Adrenal gland (tissue), 12 donors: ENCODE results near the gene TACC2. TPM values are rescaled to one million over a fixed set of nuclear protein-coding genes. Genes with fewer than 3 reads are reported as not detected.

Experiments
- DNase-seq, 7 donors: peaks; one replicate each; pipeline ENCODE4 v3.0.0-alpha.2; 2019 to 2020
- H3K27ac ChIP-seq, 5 donors: fragments of 200-600 bp; sonication (generic) in 4 of 5; 1 replicate in 3 of 5; 2 replicates in 2 of 5; pipeline versions ENCODE4 v1.5.1 to v1.8.0; 2016 to 2020; ENCODE audit warnings: mild to moderate bottlenecking in 1 of 5
- H3K27me3 ChIP-seq: fragments of 200-600 bp; 2 replicates; pipeline ENCODE4 v1.8.0; 2021
- H3K36me3 ChIP-seq, 2 donors: fragments of 200-600 bp; replicated peaks in 1 of 2; 1 replicate in 1 of 2; 2 replicates in 1 of 2; pipeline versions ENCODE4 v1.5.1 to v1.8.0; 2018 to 2022
- H3K4me1 ChIP-seq, 2 donors: fragments of 200-600 bp; replicated peaks in 1 of 2; 1 replicate in 1 of 2; 2 replicates in 1 of 2; pipeline versions ENCODE4 v1.5.1 to v1.8.0; 2018 to 2021
- H3K4me3 ChIP-seq, 4 donors: fragments of 200-600 bp; sonication (generic) in 3 of 4; one replicate each; pipeline ENCODE4 v1.5.1; 2016 to 2018
- H3K9me3 ChIP-seq, 3 donors: fragments of 200-600 bp; sonication (generic) in 1 of 3; replicated peaks in 1 of 3; 1 replicate in 2 of 3; 2 replicates in 1 of 3; pipeline versions ENCODE4 v1.5.1 to v1.8.0; 2016 to 2021
- POLR2A ChIP-seq, 2 donors: fragments of 450-650 bp; IDR thresholded peaks; one replicate each; pipeline ENCODE4 v1.6.1; 2017; ENCODE audit warnings: antibody characterized with exemption in 2 of 2, mild to moderate bottlenecking in 2 of 2, moderate library complexity in 1 of 2
- WGBS, 4 donors: extraction: QIAGEN DNeasy Blood & Tissue Kit in 2 of 4; methylation state at CpG; one replicate each; pipeline versions ENCODE4 v1.1.5 to v1.1.7; 2013 to 2017; 5-methylcytosine and 5-hydroxymethylcytosine counted together
- intact Hi-C, 2 donors: fragments of 100-400 bp; cut with DNase I; formaldehyde crosslinking; loops; one replicate each; pipeline versions ENCODE4 v1.14.1 to v1.15.0; 2022 to 2023
- polyA plus RNA-seq, 3 donors: library from polyadenylated mRNA; stranded (reverse); fragments of 200-250 nt in 2 of 3; fragments of 350-450 nt in 1 of 3; fragmentation: Illumina TruSeq in 1 of 3; extraction: RNeasy Lipid Tissue Mini Kit (QIAGEN cat#74804) in 1 of 3; gene quantifications; one replicate each; pipeline ENCODE4 v1.2.3, GENCODE V29; 2013 to 2014
- total RNA-seq, 9 donors: library from RNA; depleted of rRNA in 4 of 9; stranded (reverse); fragments of >200 nt in 4 of 9; fragments of 120-200 nt in 1 of 9; fragmentation: NEBNext Ultra II Directional in 1 of 9; extraction: Animal tissue kit (Norgen Biotek cat#: 25700) in 1 of 9; gene quantifications; one replicate each; pipeline versions ENCODE4 v1.1.0 to v1.2.4, GENCODE V29; 2013 to 2023
- TF ChIP-seq, protein P1 (sequence below), 6 experiments: fragments of 450-650 bp in 4 of 6; fragments of 200-600 bp in 2 of 6; sonication (generic) in 1 of 6; IDR thresholded peaks; 1 replicate in 5 of 6; 2 replicates in 1 of 6; pipeline versions ENCODE4 v1.5.1 to v1.8.0; 2016 to 2021; ENCODE audit warnings: antibody characterized with exemption in 6 of 6, mild to moderate bottlenecking in 2 of 6, moderate library complexity in 1 of 6
- donor health status: healthy with polysubstance abuse.
- donor health status: Bipolar disorder and iron deficiency.
- donor health status: DM: yes; HTN: yes; CAD: no.
- donor health status: DM: no; HTN: no; CAD: no.
- donor health status: DM: no; HTN: no; CAD: no.
- donor health status: DM: yes; HTN: yes; CAD: no.

Gene TACC2
- total and polyA plus RNA-seq, 12 donors: 11.3 to 45.7 (median 26.3) TPM

GRCh38 chr10:122251459-122252255, 262.7 kb downstream of the TACC2 start:
- no peaks in the 10 kb centered on the region for H3K9me3 ChIP-seq
- intact Hi-C loops: no loop called here
- H3K4me1 ChIP-seq: peaks cover 0 to 9% of the 10 kb centered on the region in 2 donors
- no peaks in the 10 kb centered on the region for H3K27me3 ChIP-seq
- no peaks in the 10 kb centered on the region for H3K36me3 ChIP-seq
- WGBS, 4 donors: 86 to 93% (median 91%) methylated on average over 11 of the region's 11 CpGs
- H3K4me3 ChIP-seq: no peak overlapping the region
- DNase-seq: no peak
- no peak overlapping the region for H3K27ac ChIP-seq
- no peak for TF ChIP-seq POLR2A (IDR thresholded peaks at IDR 0.05)
- TF ChIP-seq, protein P1, sequence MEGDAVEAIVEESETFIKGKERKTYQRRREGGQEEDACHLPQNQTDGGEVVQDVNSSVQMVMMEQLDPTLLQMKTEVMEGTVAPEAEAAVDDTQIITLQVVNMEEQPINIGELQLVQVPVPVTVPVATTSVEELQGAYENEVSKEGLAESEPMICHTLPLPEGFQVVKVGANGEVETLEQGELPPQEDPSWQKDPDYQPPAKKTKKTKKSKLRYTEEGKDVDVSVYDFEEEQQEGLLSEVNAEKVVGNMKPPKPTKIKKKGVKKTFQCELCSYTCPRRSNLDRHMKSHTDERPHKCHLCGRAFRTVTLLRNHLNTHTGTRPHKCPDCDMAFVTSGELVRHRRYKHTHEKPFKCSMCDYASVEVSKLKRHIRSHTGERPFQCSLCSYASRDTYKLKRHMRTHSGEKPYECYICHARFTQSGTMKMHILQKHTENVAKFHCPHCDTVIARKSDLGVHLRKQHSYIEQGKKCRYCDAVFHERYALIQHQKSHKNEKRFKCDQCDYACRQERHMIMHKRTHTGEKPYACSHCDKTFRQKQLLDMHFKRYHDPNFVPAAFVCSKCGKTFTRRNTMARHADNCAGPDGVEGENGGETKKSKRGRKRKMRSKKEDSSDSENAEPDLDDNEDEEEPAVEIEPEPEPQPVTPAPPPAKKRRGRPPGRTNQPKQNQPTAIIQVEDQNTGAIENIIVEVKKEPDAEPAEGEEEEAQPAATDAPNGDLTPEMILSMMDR (IDR thresholded peaks at IDR 0.05): no peak

DNA sequence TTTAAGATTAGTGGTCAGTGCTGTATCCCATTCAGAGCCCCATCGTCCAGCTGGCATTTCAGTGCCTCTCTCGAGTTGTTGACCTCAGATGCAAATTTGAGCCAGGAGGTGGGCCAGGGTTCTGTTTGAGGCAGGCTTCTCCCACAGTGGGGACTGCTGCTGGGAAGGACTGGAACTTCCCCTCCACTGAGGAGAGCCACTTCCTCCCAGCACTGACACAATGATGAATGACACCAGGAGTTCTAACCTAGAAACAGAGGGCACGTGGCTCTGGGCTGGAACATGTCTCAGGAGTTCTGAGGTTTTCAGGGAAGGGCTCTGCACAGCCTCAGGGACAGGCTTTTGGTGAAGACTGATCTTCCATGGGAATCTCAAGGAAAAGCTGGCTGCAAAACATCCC, 263.8 kb downstream of the TACC2 start:
- intact Hi-C loops: no loop called here
- DNase-seq: peak in 1 of 7 donors; percentile 12
- Histone ChIP-seq H3K36me3 (no peaks in the 10 kb centered on the region), H3K4me1 (peaks cover 0 to 9% of the 10 kb centered on the region in 2 donors), H3K9me3 (no peaks in the 10 kb centered on the region), H3K27ac (no peak overlapping the region), H3K4me3 (no peak overlapping the region), H3K27me3 (no peaks in the 10 kb centered on the region)
- TF ChIP-seq, protein P1 (IDR thresholded peaks at IDR 0.05): no peak
- no peak for TF ChIP-seq POLR2A (IDR thresholded peaks at IDR 0.05)
- WGBS, 4 donors: 46 to 61% (median 59%) methylated on average over 3 of the region's 3 CpGs

DNA sequence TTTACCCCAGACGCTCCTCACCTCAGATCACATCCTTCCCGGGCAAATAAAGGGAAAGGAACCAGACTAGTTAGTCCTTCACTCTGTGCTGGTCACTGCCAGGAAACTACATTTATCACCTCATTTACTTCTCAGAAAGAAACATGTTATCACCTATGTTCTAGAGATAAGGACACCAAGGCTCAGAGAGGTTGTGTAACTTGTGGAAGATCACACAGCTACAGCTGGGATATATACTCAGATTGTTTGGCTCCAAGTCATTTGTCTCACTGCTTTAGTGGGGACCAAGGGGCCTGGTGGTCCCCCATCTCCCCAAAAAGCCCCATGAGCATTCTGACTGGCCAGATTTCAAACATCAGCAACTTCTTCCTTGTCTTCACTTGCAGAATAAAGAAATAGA, 264.6 kb downstream of the TACC2 start:
- TF ChIP-seq, protein P1 (IDR thresholded peaks at IDR 0.05): no peak
- no peak for TF ChIP-seq POLR2A (IDR thresholded peaks at IDR 0.05)
- WGBS, 4 donors: 90 to 100% (median 97%) methylated on average over 2 of the region's 2 CpGs
- H3K9me3 ChIP-seq: no peaks in the 10 kb centered on the region
- H3K36me3 ChIP-seq: no peaks in the 10 kb centered on the region
- no peak for DNase-seq
- intact Hi-C loops: no loop called here
- no peak overlapping the region for H3K4me3 ChIP-seq
- H3K27me3 ChIP-seq: no peaks in the 10 kb centered on the region
- H3K4me1 ChIP-seq: peaks cover 0 to 9% of the 10 kb centered on the region in 2 donors
- H3K27ac ChIP-seq: no peak overlapping the region

DNA sequence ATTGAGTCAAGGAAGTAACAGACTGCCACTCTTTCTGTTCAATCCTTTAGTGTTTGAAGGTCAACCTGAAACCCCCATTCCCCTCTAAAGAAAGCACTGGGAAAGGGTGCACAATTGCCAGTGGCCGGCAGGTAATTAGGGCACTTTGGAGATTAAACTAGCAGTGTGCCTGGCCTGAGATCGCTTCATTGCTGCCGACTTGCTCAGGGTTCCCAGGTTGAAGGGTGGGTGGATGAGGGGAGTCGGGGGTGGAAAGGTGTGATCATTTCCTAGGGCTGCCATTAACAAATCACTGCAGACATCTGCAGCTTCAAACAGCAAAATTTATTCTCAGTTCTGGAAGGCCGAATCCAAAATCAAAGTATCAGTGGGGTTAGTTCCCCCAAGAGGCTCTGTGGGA, 265.9 kb downstream of the TACC2 start:
- no peak for TF ChIP-seq POLR2A (IDR thresholded peaks at IDR 0.05)
- TF ChIP-seq, protein P1 (IDR thresholded peaks at IDR 0.05): no peak
- DNase-seq: no peak
- H3K36me3 ChIP-seq: no peaks in the 10 kb centered on the region
- H3K4me1 ChIP-seq: peaks cover 0 to 9% of the 10 kb centered on the region in 2 donors
- no peak overlapping the region for H3K27ac ChIP-seq
- 85 to 95% (median 88%) methylated on average over 5 of the region's 5 CpGs for WGBS, 4 donors
- no peak overlapping the region for H3K4me3 ChIP-seq
- H3K9me3 ChIP-seq: no peaks in the 10 kb centered on the region
- no peaks in the 10 kb centered on the region for H3K27me3 ChIP-seq
- intact Hi-C loops: no loop called here
